GM19452 (cell line): ENCODE results near the gene SPATS2.

Source experiments
- ATAC-seq: cut with Tn5 transposase; IDR thresholded peaks from one replicate; pipeline ENCODE4 v1.9.1; 2021; ENCODE audit not compliant: unreplicated experiment

Gene SPATS2

GRCh38 chr12:49538510-49539403 lies 171.5 kb downstream of the SPATS2 start, which contains the start of gene KCNH3:
KCNH3 (plus strand) TSS chr12:49539030; CDS start chr12:49539417, 387 bp downstream.
- ATAC-seq = no peak

GRCh38 chr12:49539406-49540228 lies 172.4 kb downstream of the SPATS2 start:
- no peak for ATAC-seq

GRCh38 chr12:49540229-49541139 lies 173.2 kb downstream of the SPATS2 start:
- no peak for ATAC-seq

GRCh38 chr12:49541140-49541861 lies 174.0 kb downstream of the SPATS2 start:
- no peak for ATAC-seq

GRCh38 chr12:49541911-49542505 lies 174.7 kb downstream of the SPATS2 start:
- no peak for ATAC-seq

- no peak for ATAC-seq
Measured at GRCh38 chr12:49542592-49543160, 175.4 kb downstream of the SPATS2 start.

GRCh38 chr12:49543221-49543913 lies 176.1 kb downstream of the SPATS2 start:
- no peak for ATAC-seq

- no peak for ATAC-seq
Measured at GRCh38 chr12:49543914-49544815, 176.9 kb downstream of the SPATS2 start.

GRCh38 chr12:49545815-49546214 lies 178.6 kb downstream of the SPATS2 start:
- ATAC-seq = no peak

GRCh38 chr12:49546481-49546880 lies 179.2 kb downstream of the SPATS2 start:
- ATAC-seq = no peak

- ATAC-seq = no peak
Measured at GRCh38 chr12:49547090-49547690, 179.9 kb downstream of the SPATS2 start.

- no peak for ATAC-seq
Measured at GRCh38 chr12:49548481-49548821, 181.2 kb downstream of the SPATS2 start.

- no peak for ATAC-seq
Measured at GRCh38 chr12:49548822-49549648, 181.8 kb downstream of the SPATS2 start.

- no peak for ATAC-seq
Measured at GRCh38 chr12:49549735-49550692, 182.8 kb downstream of the SPATS2 start.

GRCh38 chr12:49550693-49551252 lies 183.5 kb downstream of the SPATS2 start:
- no peak for ATAC-seq
